Dendritic cell treated with granulocyte-macrophage colony-stimulating factor and Interleukin-4, amounts not matched to agents 40 ng/mL and 50 ng/mL, for 4 days (primary cell): ENCODE data around the gene ELP2.
"Not testable (repeated sequence)": the region's sequence is repeated elsewhere in the genome, so short reads cannot be mapped to it uniquely, and the experiment has no call there.

Experiments
- H3K27ac Mint-ChIP-seq: one replicate; pipeline ENCODE4 v1.8.0; 2022; ENCODE audit warnings: mild to moderate bottlenecking, mixed read lengths
- H3K27me3 Mint-ChIP-seq: one replicate; pipeline ENCODE4 v1.8.0; 2022; ENCODE audit warnings: mild to moderate bottlenecking, mixed read lengths
- H3K36me3 Mint-ChIP-seq: one replicate; pipeline ENCODE4 v1.8.0; 2022; ENCODE audit warnings: low read depth, mixed read lengths
- H3K4me1 Mint-ChIP-seq: one replicate; pipeline ENCODE4 v1.8.0; 2022; ENCODE audit warnings: low read depth, mixed read lengths
- H3K4me3 Mint-ChIP-seq: one replicate; pipeline ENCODE4 v1.8.0; 2022; ENCODE audit warnings: mild to moderate bottlenecking, moderate library complexity, mixed read lengths
- H3K9me3 Mint-ChIP-seq: one replicate; pipeline ENCODE4 v1.8.0; 2022; ENCODE audit warnings: mixed read lengths
- intact Hi-C: fragments of 100-400 bp; cut with micrococcal nuclease; formaldehyde crosslinking; loops from one replicate; pipeline ENCODE4 v1.15.0; 2022

Gene ELP2

DNA sequence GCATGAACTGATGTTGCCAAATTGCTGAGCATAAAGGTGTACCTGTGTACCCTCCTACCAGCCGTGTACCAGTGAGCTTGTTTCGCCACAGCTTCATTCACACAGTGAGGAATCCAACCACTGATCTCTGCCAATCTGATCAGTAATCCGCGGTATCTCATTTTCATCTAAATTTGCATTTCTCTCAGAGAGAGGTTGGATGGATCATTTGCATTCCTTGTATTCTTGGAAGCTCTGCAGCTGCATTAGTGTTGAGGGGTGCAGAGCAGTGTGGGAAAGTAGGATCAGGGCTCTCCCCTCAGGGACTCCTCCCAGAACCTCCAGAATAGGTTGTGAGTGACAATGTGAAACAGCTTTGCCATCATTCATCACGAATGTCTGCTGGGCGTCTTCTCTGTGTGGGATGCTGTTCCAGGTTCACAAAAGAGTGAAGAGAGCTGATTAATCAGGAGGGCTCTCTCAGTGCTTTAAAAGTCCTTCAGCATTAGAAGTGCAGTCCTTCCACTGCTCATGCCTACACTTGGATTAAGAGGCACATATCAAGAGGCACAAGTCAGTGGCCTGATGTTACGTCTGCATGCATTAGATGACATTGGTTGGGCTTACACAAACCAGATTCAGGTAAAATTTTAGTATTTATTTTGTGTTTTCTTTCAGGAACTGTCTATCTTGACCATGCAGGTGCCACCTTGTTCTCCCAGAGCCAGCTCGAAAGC is 65.1 kb downstream of the ELP2 start:
- intact Hi-C loops = no loop called here
- no peak overlapping the region for H3K4me3 Mint-ChIP-seq
- H3K27me3 Mint-ChIP-seq = peaks cover 12% of the 10 kb centered on the region

DNA sequence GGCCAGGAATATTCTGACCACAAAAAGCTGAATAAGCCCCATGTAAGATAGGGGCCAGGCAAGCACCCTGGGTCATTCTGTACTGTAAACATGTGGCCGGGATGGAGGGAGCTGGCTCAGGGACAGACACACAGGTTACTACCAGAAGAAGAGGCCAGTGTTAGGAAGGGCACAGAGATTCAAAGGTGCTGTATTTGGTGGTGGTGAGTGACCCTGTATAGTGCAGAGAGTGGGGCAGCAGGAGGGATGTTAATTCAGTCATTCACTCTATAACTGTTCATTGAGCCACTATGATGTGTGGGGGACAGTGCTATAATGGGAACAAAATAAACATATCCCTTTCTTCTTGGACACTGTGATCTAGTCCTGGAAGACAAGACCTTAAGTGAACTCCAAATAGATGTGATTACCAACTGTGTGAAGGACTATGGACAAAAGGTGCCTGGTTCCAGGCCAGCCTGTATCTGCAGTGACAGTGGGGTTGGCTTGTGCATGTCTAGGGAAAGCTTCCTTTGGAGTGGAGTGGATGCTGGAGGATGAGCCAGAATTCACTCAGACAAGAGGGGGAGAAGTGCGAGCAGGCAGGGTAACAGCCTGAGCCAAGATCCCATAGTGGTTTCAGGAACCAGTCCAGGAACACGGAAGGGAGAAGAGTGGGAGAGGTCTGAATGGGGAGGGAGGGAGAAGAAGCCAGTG is 65.9 kb downstream of the ELP2 start:
- no peak overlapping the region for H3K4me3 Mint-ChIP-seq
- intact Hi-C loops = no loop called here
- peaks cover 20% of the 10 kb centered on the region for H3K36me3 Mint-ChIP-seq
- H3K4me1 Mint-ChIP-seq = no peaks in the 10 kb centered on the region
- H3K27me3 Mint-ChIP-seq = peaks cover 6% of the 10 kb centered on the region
- H3K9me3 Mint-ChIP-seq = no peaks in the 10 kb centered on the region
- no peak overlapping the region for H3K27ac Mint-ChIP-seq

More for the DNA sequence above, 65.1 kb downstream of the ELP2 start:
- Mint-ChIP-seq H3K9me3 (no peaks in the 10 kb centered on the region), H3K36me3 (peaks cover 20% of the 10 kb centered on the region), H3K27ac (no peak overlapping the region), H3K4me1 (no peaks in the 10 kb centered on the region)

DNA sequence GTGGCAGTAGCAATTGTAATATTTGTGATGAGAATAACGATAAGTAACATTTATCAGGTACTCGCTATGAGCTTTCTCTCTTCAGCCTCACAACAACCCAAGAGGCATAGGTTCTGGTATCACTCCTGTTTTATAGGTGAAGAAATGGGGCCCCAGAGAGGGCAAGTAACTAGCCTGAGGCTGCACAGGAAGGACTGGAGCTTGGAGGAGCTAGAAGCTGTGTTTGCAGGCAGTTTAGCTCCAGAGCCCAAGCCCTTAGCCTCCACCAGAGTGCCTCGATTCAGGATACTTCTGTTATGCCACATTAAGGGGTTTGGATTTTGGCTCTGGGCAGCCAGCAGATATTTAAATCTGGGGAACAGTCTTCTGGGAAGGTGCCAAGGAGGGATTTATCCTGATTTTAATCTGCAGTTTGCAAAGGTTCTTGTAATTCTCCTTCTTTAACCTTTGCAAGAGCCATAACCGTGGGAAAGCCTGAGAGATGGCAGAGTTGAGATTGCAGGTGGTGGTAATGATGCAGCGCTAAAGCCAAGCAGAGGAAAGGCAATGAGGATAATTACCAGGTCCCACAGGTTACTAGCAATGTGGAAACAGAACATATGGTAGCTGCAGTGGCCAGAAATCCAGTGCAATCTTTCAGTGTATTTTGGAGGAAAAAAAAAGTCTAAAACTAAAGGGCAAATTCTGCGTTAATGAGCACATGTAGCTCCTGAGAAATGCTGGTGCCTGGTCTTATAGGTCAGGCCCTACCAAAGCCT is 66.7 kb downstream of the ELP2 start:
- Mint-ChIP-seq H3K4me3 (no peak overlapping the region), H3K9me3 (no peaks in the 10 kb centered on the region), H3K27ac (no peak overlapping the region), H3K36me3 (peaks cover 13% of the 10 kb centered on the region), H3K27me3 (peaks cover 3% of the 10 kb centered on the region), H3K4me1 (no peaks in the 10 kb centered on the region)
- intact Hi-C loops = no loop called here

DNA sequence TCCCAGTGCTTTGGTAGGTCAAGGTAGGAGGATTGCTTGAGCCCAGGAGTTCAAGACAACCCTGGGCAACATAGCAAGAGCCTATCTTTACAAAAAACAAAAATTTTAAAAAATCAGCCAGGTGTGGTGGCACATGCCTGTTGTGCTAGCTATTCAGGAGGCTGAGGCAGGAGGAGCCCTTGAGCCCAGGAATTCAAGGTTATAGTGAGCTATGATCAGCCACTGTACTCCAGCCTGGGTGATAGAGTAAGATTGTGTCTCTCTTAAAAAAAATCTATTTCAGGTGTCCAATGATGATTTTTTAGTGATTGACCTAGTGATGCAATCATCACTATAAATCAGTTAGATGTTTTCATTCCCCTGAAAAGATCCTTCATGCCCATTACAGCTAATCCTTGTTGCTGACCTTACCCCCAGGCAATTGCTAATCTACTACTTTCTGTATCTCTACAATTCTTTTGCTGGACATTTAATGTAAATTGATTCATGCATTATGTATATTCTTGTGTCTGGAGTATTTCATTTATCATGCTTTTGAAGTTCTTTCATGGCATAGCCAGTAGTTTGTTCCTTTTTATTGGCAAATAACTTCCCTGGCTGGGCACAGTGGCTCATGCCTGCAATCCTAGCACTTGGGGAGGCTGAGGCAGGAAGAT is 67.9 kb downstream of the ELP2 start:
- Mint-ChIP-seq H3K4me1 (no peaks in the 10 kb centered on the region), H3K27ac (no peak overlapping the region)

DNA sequence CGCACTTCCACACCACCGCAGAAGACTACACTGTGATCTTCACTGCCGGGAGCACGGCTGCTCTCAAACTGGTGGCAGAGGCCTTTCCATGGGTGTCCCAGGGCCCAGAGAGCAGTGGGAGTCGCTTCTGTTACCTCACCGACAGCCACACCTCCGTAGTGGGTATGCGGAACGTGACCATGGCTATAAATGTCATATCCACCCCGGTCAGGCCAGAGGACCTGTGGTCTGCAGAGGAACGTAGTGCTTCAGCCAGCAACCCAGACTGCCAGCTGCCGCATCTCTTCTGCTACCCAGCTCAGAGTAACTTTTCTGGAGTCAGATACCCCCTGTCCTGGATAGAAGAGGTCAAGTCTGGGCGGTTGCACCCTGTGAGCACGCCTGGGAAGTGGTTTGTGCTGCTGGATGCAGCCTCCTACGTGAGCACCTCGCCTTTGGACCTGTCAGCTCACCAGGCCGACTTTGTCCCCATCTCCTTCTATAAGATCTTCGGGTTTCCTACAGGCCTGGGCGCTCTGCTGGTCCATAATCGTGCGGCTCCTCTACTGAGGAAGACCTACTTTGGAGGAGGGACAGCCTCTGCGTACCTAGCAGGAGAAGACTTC is 70.1 kb downstream of the ELP2 start:
- H3K27ac Mint-ChIP-seq = no peak overlapping the region
- peaks cover 9% of the 10 kb centered on the region for H3K9me3 Mint-ChIP-seq
- no peaks in the 10 kb centered on the region for H3K4me1 Mint-ChIP-seq
- no peak overlapping the region for H3K4me3 Mint-ChIP-seq
- H3K36me3 Mint-ChIP-seq = peaks cover 11% of the 10 kb centered on the region
- H3K27me3 Mint-ChIP-seq = peaks cover 5% of the 10 kb centered on the region
- intact Hi-C loops = loop anchor here (10.0 kb wide), 1 partner anchor 75 kb away; no protein-coding TSS in a partner anchor

More for the DNA sequence above, 67.9 kb downstream of the ELP2 start:
- Mint-ChIP-seq H3K36me3 (peaks cover 13% of the 10 kb centered on the region), H3K27me3 (peaks cover 4% of the 10 kb centered on the region), H3K9me3 (peaks cover 7% of the 10 kb centered on the region), H3K4me3 (no peak overlapping the region)
- intact Hi-C loops = no loop called here

DNA sequence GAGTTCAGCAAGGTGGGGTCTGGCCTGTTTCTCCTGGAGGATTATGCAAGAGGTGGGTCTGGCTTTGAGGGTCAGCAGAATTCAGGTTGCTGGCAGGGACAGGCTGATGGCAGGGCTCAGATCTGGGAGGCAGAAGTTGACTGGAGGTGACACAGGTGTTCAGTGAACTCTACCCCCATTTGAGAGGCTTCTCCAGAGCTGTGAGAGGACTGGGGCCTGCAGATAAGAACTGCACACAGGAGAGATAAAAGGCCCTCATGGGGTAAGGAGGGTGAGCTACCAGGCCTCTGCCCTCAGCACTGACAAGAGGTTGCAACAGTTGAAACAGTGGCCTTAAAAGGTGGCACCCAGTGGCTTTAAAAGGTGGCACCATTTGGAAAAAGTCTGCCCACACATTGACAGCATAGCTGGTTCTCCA is 70.7 kb downstream of the ELP2 start:
- intact Hi-C loops = loop anchor here (10.0 kb wide), 1 partner anchor 74 kb away; no protein-coding TSS in a partner anchor
- no peak overlapping the region for H3K4me3 Mint-ChIP-seq
- H3K27ac Mint-ChIP-seq = no peak overlapping the region
- H3K36me3 Mint-ChIP-seq = peaks cover 10% of the 10 kb centered on the region
- peaks cover 5% of the 10 kb centered on the region for H3K27me3 Mint-ChIP-seq
- H3K9me3 Mint-ChIP-seq = peaks cover 9% of the 10 kb centered on the region
- no peaks in the 10 kb centered on the region for H3K4me1 Mint-ChIP-seq

DNA sequence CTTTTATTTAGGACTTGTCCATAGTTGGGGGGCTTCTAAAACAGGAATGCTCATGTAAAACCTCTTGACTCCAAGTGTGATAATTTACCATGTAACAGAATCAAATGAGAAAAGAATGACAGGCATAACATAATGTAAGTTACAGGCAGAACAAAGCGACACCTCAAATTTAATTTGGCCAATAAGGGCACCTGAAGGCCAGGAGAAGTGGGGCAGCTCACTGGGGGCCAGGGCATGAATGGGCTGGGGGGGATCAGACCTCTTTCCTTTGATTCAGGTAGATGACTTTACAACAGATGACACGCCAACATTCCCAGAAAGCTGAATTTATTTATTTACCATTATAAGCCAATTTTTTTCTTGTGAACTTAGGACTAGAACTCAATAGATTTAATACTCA is 72.1 kb downstream of the ELP2 start:
- Mint-ChIP-seq H3K4me3 (no peak overlapping the region), H3K27ac (no peak overlapping the region), H3K36me3 (peaks cover 19% of the 10 kb centered on the region), H3K27me3 (peaks cover 4% of the 10 kb centered on the region), H3K9me3 (peaks cover 9% of the 10 kb centered on the region), H3K4me1 (no peaks in the 10 kb centered on the region)
- intact Hi-C loops = loop anchor here (10.0 kb wide), 1 partner anchor 73 kb away; no protein-coding TSS in a partner anchor

DNA sequence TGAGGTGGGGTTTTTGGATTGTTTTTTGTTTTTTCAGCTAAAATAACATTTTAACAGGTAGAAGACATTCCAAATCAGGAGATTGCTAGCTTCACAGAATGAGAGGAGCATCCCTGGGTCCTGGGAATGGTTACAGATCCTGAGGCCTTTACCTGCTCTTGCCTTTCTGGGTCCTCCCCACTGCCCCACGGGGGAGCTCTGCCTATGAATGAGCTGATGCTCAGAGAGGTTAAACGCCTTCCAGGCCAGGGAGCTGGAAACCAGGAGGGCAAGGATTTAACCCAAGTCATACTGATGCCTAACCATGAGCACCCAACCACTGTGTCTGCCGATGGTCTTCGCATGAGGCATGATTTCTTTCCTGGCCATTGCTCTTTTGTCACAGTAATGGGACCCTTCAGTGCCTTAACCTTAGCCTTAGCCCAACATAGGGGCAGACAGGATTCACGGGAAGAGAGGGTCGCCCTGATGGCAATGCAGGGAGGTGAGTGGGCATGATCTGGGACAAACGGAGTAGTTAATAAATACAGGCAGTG is 73.7 kb downstream of the ELP2 start:
- H3K27me3 Mint-ChIP-seq = peaks cover 4% of the 10 kb centered on the region
- no peaks in the 10 kb centered on the region for H3K4me1 Mint-ChIP-seq
- no peak overlapping the region for H3K4me3 Mint-ChIP-seq
- peaks cover 18% of the 10 kb centered on the region for H3K9me3 Mint-ChIP-seq
- H3K27ac Mint-ChIP-seq = no peak overlapping the region
- intact Hi-C loops = loop anchor here (10.0 kb wide), 1 partner anchor 71 kb away; no protein-coding TSS in a partner anchor
- H3K36me3 Mint-ChIP-seq = peaks cover 35% of the 10 kb centered on the region

DNA sequence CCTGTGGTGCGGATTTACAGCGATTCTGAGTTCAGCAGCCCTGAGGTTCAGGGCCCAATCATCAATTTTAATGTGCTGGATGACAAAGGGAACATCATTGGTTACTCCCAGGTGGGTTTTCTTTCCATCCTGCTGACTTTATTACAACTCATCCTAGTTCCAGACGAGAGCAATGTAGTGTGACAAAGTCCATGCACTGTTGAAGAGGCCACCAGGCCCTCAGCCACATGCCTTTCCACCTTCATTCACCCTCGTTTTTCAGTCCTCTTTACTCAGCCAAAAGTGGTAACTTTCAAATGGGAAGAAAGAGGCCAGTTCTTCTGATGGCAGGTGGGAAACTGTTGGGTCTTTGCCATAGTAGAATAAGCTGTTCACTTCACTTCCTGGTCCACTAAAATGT is 75.5 kb downstream of the ELP2 start:
- H3K27ac Mint-ChIP-seq = no peak overlapping the region
- peaks cover 20% of the 10 kb centered on the region for H3K9me3 Mint-ChIP-seq
- H3K4me3 Mint-ChIP-seq = no peak overlapping the region
- peaks cover 35% of the 10 kb centered on the region for H3K36me3 Mint-ChIP-seq
- intact Hi-C loops = loop anchor here (10.0 kb wide), 1 partner anchor 70 kb away; no protein-coding TSS in a partner anchor
- peaks cover 4% of the 10 kb centered on the region for H3K27me3 Mint-ChIP-seq
- no peaks in the 10 kb centered on the region for H3K4me1 Mint-ChIP-seq

DNA sequence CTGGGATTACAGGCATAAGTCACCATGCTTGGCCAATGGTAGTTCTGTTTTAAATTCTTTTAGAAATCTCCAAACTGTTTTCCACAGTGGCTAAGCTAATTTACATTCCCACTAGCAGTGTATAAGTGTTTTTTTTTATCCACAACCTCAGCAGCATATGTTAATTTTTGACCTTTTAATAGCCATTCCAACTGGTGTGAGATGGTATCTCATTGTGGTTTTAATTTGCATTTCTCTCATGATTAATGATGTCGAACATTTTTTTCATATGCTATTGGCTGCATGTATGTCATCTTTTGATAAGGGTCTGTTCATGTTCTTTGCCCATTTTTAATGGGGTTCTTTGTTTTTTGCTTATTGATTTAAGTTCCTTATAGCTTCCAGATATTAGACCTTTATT is 77.6 kb downstream of the ELP2 start:
- Mint-ChIP-seq H3K27ac (no peak overlapping the region), H3K9me3 (peaks cover 17% of the 10 kb centered on the region), H3K36me3 (peaks cover 40% of the 10 kb centered on the region), H3K27me3 (peaks cover 2% of the 10 kb centered on the region), H3K4me1 (no peaks in the 10 kb centered on the region), H3K4me3 (no peak overlapping the region)
- intact Hi-C loops = loop anchor here (10.0 kb wide), 1 partner anchor 67 kb away; no protein-coding TSS in a partner anchor

DNA sequence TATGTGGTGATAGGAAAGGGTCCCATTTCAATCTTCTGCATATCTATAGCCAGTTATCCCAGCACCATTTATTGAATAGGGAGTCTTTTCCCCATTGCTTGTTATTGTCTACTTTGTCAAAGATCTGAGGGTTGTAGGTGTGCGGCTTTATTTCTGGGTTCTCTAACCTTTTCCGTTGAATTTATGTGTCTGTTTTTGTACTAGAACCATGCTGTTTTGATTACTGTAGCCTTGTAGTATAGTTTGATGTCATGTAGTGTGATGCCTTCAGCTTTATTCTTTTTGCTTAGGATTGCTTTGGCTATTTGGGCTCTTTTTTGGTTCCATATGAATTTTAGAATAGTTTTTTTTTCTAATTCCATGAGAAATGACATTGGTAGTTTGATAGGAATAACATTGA is 78.3 kb downstream of the ELP2 start:
- not testable (repeated sequence) for H3K27me3 Mint-ChIP-seq, H3K27ac Mint-ChIP-seq, H3K4me3 Mint-ChIP-seq, H3K4me1 Mint-ChIP-seq
- H3K36me3 Mint-ChIP-seq = peaks cover 47% of the 10 kb centered on the region
- peaks cover 12% of the 10 kb centered on the region for H3K9me3 Mint-ChIP-seq
- intact Hi-C loops = loop anchor here (10.0 kb wide), 1 partner anchor 67 kb away; no protein-coding TSS in a partner anchor

DNA sequence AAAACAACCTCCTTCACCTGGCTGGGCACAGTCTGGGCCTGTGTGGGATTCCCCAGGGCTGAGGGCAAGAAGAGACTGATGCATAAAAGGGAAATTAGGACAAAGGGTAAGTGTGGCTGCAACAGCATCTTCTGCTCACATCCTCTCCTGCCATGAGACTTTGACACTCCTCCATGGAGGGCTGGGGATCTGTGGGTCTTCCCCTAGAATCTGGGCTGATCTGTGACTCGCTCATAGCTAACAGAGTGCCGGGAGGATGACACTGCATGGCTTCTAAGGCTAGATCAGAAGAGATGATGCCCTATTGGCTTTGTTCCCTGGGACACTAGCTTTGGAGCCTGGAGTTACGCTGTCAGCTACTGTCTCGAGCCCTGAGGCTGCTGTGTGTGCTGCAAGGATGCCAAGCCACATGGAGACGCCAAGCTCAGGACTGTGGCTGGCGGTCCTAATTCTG is 81.9 kb downstream of the ELP2 start:
- intact Hi-C loops = no loop called here
- peaks cover 12% of the 10 kb centered on the region for H3K9me3 Mint-ChIP-seq
- no peak overlapping the region for H3K4me3 Mint-ChIP-seq
- no peaks in the 10 kb centered on the region for H3K4me1 Mint-ChIP-seq
- H3K27me3 Mint-ChIP-seq = no peaks in the 10 kb centered on the region
- peaks cover 42% of the 10 kb centered on the region for H3K36me3 Mint-ChIP-seq
- no peak overlapping the region for H3K27ac Mint-ChIP-seq
